GM13976 (cell line): ENCODE results near the gene TNIP2.

Experiments
- DNase-seq: peaks from one replicate; pipeline ENCODE4 v3.0.0; 2012; ENCODE audit warnings: low spot score
- CTCF ChIP-seq: IDR thresholded peaks from 2 replicates; pipeline ENCODE4 v1.5.1; 2012; ENCODE audit warnings: borderline replicate concordance, mild to moderate bottlenecking; ENCODE audit not compliant: insufficient read depth; ENCODE audit errors: extremely low read depth, missing control alignments, control extremely low read depth
- in situ Hi-C: fragments of 300-500 bp; cut with MboI; formaldehyde crosslinking; loops from one replicate; pipeline ENCODE4 v1.12.0; 2022; ENCODE audit warnings: low sequenced_read_pairs, mixed read lengths, inconsistent platforms; ENCODE audit not compliant: unreplicated experiment

TNIP2 gene

GRCh38 chr4:2800691-2801596 is 44.8 kb upstream of the TNIP2 start:
- no peak for TF ChIP-seq CTCF
- DNase-seq = peak; percentile 82
- in situ Hi-C loops = no loop called here

- DNase-seq = no peak
- in situ Hi-C loops = no loop called here
- TF ChIP-seq CTCF = peak; percentile 6
These were observed 44.0 kb upstream of the TNIP2 start for GRCh38 chr4:2799971-2800690.

- no peak for DNase-seq
- TF ChIP-seq CTCF = no peak
- in situ Hi-C loops = no loop called here
These were observed 43.2 kb upstream of the TNIP2 start for GRCh38 chr4:2799224-2799911.

- peak; percentile 83 for DNase-seq
- in situ Hi-C loops = no loop called here
These were observed 42.5 kb upstream of the TNIP2 start for GRCh38 chr4:2798399-2799223.

GRCh38 chr4:2797545-2798305 is 41.6 kb upstream of the TNIP2 start:
- in situ Hi-C loops = no loop called here
- TF ChIP-seq CTCF = no peak
- no peak for DNase-seq

More at GRCh38 chr4:2798399-2799223, 42.5 kb upstream of the TNIP2 start:
- no peak for TF ChIP-seq CTCF
